Measurements from ENCODE around the gene SCYGR3. TPM values are rescaled to one million over a fixed set of nuclear protein-coding genes. Genes with fewer than 3 reads are reported as not detected.

Gene SCYGR3
- total and polyA plus RNA-seq, 2 of the 13 experiments (the other 11 are each of a cell fraction or from before 2014, with no cell fraction given), result not detected

- ChIA-PET POLR2A (no interaction called here), CTCF (ENCODE audit: low intra/inter-chr PET ratio, low total read pairs) (no interaction called here)
- no peak overlapping the region for H3K4me3 ChIP-seq (replicated peaks in 1 of 3; ENCODE audit: insufficient read depth in 1 of 3, low read depth in 2 of 3, low read length in 3 of 3)
- no TSS peak for BruUV-seq (replicated peaks)
- H3K4me2 ChIP-seq (ENCODE audit: low read depth, low read length), result no peak overlapping the region
- TF ChIP-seq MTA1 (CRISPR knock-in tag; IDR thresholded peaks at IDR 0.05; ENCODE audit: borderline replicate concordance) (peak; percentile 27; the same call in 1 of the 2 replicates), ZNF740 (CRISPR knock-in tag; IDR thresholded peaks at IDR 0.05) (no peak)
- H3K9ac ChIP-seq (ENCODE audit: insufficient read depth, low read depth, low read length), result no peak overlapping the region
- 70% methylated on average over 16 of the region's 16 CpGs for WGBS (ENCODE audit: low lambda C conversion rate)
- H2AFZ ChIP-seq (ENCODE audit: low read length), result no peak overlapping the region
- in situ Hi-C loops (cut with HindIII; ENCODE audit: extremely low pct_ligation_motif_present, low pct_unique_long_range_greater_than_20kb), result no loop called here
- H3K4me1 ChIP-seq (ENCODE audit: insufficient read depth, low read length), result no peaks in the 10 kb centered on the region
- FAIRE-seq, result no peak
- DNase-seq (ENCODE audit: low spot score), result no peak
- intact Hi-C loops (cut with micrococcal nuclease; ENCODE audit: unreplicated experiment), result no loop called here
- no peaks in the 10 kb centered on the region for H3K79me2 ChIP-seq (ENCODE audit: insufficient read depth, low read length)
- no peak overlapping the region for H3K27ac ChIP-seq (ENCODE audit: extremely low read length, insufficient read depth, low read length)
- no peaks in the 10 kb centered on the region for H3K9me3 ChIP-seq (ENCODE audit: low read length)
- H4K20me1 ChIP-seq (ENCODE audit: insufficient read depth, low read length), result no peaks in the 10 kb centered on the region
- no peak; the same call in 2 of the 3 replicates for ATAC-seq
- no peaks in the 10 kb centered on the region for H3K36me3 ChIP-seq (replicated peaks in 1 of 2; ENCODE audit: control insufficient read depth in 1 of 2, insufficient read depth in 2 of 2, low read length in 2 of 2)
- no peaks in the 10 kb centered on the region for H3K27me3 ChIP-seq (ENCODE audit: control insufficient read depth in 1 of 2, insufficient read depth in 2 of 2, low read length in 2 of 2)
Observed at GRCh38 chr2:227608561-227609338, 5.9 kb downstream of the SCYGR3 start.

DNA sequence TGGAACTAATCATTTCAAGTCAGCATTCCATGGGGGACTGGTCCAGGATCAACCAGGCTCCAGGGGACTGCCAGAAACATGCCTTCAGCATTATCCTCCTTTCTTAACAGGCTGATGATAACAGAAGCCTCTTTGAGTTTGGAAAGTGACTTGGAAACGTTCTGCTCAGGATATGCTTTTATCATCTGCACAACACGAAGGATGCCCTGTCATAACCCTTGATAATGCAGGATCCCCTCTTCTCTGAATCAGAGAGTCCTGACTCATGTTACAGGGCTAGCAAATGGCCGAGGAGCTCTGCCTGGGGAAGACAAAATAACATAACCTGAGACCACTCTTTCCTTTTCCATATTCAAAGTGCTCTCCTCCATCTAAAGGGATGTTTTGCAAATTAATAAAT, 6.7 kb downstream of the SCYGR3 start:
- H3K27ac ChIP-seq (ENCODE audit: extremely low read length, insufficient read depth, low read length), result no peak overlapping the region
- BruUV-seq (replicated peaks), result no TSS peak
- no peaks in the 10 kb centered on the region for H3K79me2 ChIP-seq (ENCODE audit: insufficient read depth, low read length)
- no peaks in the 10 kb centered on the region for H3K9me3 ChIP-seq (ENCODE audit: low read length)
- no peak for DNase-seq (ENCODE audit: low spot score)
- intact Hi-C loops (cut with micrococcal nuclease; ENCODE audit: unreplicated experiment), result no loop called here
- no peaks in the 10 kb centered on the region for H3K4me1 ChIP-seq (ENCODE audit: insufficient read depth, low read length)
- WGBS (ENCODE audit: low lambda C conversion rate), result 7% methylated on average over 3 of the region's 3 CpGs
- no peak overlapping the region for H2AFZ ChIP-seq (ENCODE audit: low read length)
- H3K9ac ChIP-seq (ENCODE audit: insufficient read depth, low read depth, low read length), result no peak overlapping the region
- ChIA-PET CTCF (ENCODE audit: low intra/inter-chr PET ratio, low total read pairs) (no interaction called here), POLR2A (no interaction called here)
- H3K4me2 ChIP-seq (ENCODE audit: low read depth, low read length), result no peak overlapping the region
- H3K4me3 ChIP-seq (replicated peaks in 1 of 3; ENCODE audit: insufficient read depth in 1 of 3, low read depth in 2 of 3, low read length in 3 of 3), result no peak overlapping the region
- FAIRE-seq, result no peak
- no peaks in the 10 kb centered on the region for H3K27me3 ChIP-seq (ENCODE audit: control insufficient read depth in 1 of 2, insufficient read depth in 2 of 2, low read length in 2 of 2)
- in situ Hi-C loops (cut with HindIII; ENCODE audit: extremely low pct_ligation_motif_present, low pct_unique_long_range_greater_than_20kb), result no loop called here
- no peak for ATAC-seq
- no peaks in the 10 kb centered on the region for H3K36me3 ChIP-seq (replicated peaks in 1 of 2; ENCODE audit: control insufficient read depth in 1 of 2, insufficient read depth in 2 of 2, low read length in 2 of 2)
- H4K20me1 ChIP-seq (ENCODE audit: insufficient read depth, low read length), result no peaks in the 10 kb centered on the region
- no peak for TF ChIP-seq ZNF569 (CRISPR knock-in tag; IDR thresholded peaks at IDR 0.05; ENCODE audit: borderline replicate concordance)
- TF ChIP-seq ADNP (CRISPR knock-in tag; IDR thresholded peaks at IDR 0.05), result no peak
- TF ChIP-seq, protein P1, sequence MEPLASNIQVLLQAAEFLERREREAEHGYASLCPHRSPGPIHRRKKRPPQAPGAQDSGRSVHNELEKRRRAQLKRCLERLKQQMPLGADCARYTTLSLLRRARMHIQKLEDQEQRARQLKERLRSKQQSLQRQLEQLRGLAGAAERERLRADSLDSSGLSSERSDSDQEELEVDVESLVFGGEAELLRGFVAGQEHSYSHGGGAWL (CRISPR knock-in tag; IDR thresholded peaks at IDR 0.05), result no peak
- TF ChIP-seq THRA (CRISPR knock-in tag; IDR thresholded peaks at IDR 0.05; ENCODE audit: borderline replicate concordance), result no peak
- TF ChIP-seq ZMAT5 (CRISPR knock-in tag; IDR thresholded peaks at IDR 0.05; ENCODE audit: borderline replicate concordance, low read depth), result no peak
- no peak for TF ChIP-seq ZGPAT (CRISPR knock-in tag; IDR thresholded peaks at IDR 0.05)
- TF ChIP-seq THAP11 (CRISPR knock-in tag; IDR thresholded peaks at IDR 0.05), result no peak
- TF ChIP-seq NFIC (IDR thresholded peaks at IDR 0.05; ENCODE audit: low read length), result no peak
- no peak for TF ChIP-seq CCAR2 (optimal IDR thresholded peaks at IDR 0.05; ENCODE audit: low read depth, low read length)
- no peak for TF ChIP-seq ZNF749 (CRISPR knock-in tag; IDR thresholded peaks at IDR 0.05; ENCODE audit: borderline replicate concordance)
- no peak for TF ChIP-seq KLF9 (CRISPR knock-in tag; IDR thresholded peaks at IDR 0.05; ENCODE audit: low read depth)
